NCI-H1930 (cell line): ENCODE results near the gene FGD3.

Experiments used
- DNase-seq, 2 experiments: peaks; one replicate each; lab custom pipeline; 2025; lab: John Stamatoyannopoulos, UW

The FGD3 gene

GRCh38 chr9:93077367-93077766 is 130.0 kb downstream of the FGD3 start:
- no peak for DNase-seq

- no peak for DNase-seq
These were observed 130.5 kb downstream of the FGD3 start for GRCh38 chr9:93077811-93078210.

GRCh38 chr9:93079371-93079770 is 132.0 kb downstream of the FGD3 start:
- DNase-seq, result no peak

- no peak for DNase-seq
These were observed 133.1 kb downstream of the FGD3 start for GRCh38 chr9:93080406-93080805.

- no peak for DNase-seq
These were observed 133.8 kb downstream of the FGD3 start for GRCh38 chr9:93081081-93081529.

- no peak for DNase-seq
These were observed 134.6 kb downstream of the FGD3 start for GRCh38 chr9:93081931-93082330.

- no peak for DNase-seq
These were observed 135.6 kb downstream of the FGD3 start for GRCh38 chr9:93082841-93083411.

- no peak for DNase-seq
These were observed 136.5 kb downstream of the FGD3 start for GRCh38 chr9:93083592-93084470.

GRCh38 chr9:93084471-93084881 is 137.2 kb downstream of the FGD3 start:
- DNase-seq, result no peak

GRCh38 chr9:93085676-93086075 is 138.4 kb downstream of the FGD3 start:
- no peak for DNase-seq
